ENCODE data around the gene OGT. TPM values are rescaled to one million over a fixed set of nuclear protein-coding genes. Genes with fewer than 3 reads are reported as not detected.

The OGT gene
- total RNA-seq, 1 donor: 159 TPM

DNA sequence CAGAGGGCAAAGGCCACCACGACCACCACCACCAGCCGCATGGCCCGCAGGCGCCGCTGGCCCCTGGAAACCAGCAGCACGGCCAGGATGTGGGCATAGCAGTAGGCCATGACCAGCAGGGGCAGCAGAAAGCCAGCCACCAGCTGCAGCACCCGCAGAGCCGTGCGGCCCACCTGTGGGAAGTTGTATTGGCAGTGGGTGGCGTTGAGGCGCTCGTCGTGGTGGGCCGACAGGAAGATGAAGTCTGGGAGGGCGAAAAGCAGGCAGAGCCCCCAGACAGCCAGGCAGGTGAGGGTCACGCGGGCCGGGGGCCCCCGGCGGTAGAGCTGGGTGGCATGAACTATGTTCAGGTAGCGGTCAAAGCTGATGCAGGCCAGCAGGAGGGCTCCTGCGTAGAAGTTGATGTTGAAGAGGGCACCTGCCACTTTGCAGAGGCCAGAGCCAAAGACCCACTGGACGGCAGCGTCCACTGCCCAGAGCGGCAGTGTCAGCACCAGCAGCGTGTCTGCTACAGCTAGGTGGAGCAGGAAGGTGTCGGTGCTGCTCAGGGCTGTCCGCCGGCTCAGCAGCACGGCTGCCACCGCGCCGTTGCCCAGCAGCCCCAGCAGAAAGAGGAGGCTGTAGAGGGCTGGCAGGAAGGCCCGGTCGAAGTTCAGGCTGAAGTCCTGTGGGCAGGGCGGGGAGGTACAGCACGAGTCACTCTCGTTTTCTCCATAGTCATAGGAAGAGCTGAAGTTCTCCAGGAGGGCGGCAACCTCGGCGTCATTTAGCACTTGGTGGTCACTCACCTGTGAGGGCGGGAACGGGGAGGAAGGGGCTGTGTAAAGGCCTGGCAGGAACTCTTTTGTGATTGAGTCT, 84.0 kb downstream of the OGT start:
- no peak for DNase-seq (ENCODE audit: low read depth)
- no peak overlapping the region for H3K4me3 ChIP-seq (ENCODE audit: low read depth, low read length)
- TF ChIP-seq, protein P1, sequence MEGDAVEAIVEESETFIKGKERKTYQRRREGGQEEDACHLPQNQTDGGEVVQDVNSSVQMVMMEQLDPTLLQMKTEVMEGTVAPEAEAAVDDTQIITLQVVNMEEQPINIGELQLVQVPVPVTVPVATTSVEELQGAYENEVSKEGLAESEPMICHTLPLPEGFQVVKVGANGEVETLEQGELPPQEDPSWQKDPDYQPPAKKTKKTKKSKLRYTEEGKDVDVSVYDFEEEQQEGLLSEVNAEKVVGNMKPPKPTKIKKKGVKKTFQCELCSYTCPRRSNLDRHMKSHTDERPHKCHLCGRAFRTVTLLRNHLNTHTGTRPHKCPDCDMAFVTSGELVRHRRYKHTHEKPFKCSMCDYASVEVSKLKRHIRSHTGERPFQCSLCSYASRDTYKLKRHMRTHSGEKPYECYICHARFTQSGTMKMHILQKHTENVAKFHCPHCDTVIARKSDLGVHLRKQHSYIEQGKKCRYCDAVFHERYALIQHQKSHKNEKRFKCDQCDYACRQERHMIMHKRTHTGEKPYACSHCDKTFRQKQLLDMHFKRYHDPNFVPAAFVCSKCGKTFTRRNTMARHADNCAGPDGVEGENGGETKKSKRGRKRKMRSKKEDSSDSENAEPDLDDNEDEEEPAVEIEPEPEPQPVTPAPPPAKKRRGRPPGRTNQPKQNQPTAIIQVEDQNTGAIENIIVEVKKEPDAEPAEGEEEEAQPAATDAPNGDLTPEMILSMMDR (IDR thresholded peaks at IDR 0.05; ENCODE audit: insufficient read depth, low read depth, low read length): no peak

DNA sequence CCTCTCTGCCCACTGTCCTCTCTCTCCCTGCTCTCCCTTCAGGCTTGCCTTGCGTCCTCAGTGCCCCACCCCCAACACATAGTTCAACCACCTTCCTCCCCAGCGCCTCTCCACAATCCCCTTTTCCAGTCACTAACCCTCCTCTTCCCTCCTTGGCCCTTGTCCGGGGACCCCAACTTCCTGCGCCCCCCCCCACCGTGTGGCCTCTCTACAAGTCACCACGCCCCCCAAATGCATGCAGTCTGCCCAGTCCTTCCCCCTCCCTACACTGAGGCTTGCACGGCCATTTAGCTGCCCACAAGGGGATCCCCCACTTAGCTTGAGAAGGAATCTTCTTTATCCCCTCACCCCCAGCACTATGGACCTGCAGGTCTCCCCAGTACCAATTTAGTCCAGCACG, 84.8 kb downstream of the OGT start:
- no peak for DNase-seq (ENCODE audit: low read depth)
- TF ChIP-seq, protein P1 (IDR thresholded peaks at IDR 0.05; ENCODE audit: insufficient read depth, low read depth, low read length): no peak
- no peak overlapping the region for H3K4me3 ChIP-seq (ENCODE audit: low read depth, low read length)

DNA sequence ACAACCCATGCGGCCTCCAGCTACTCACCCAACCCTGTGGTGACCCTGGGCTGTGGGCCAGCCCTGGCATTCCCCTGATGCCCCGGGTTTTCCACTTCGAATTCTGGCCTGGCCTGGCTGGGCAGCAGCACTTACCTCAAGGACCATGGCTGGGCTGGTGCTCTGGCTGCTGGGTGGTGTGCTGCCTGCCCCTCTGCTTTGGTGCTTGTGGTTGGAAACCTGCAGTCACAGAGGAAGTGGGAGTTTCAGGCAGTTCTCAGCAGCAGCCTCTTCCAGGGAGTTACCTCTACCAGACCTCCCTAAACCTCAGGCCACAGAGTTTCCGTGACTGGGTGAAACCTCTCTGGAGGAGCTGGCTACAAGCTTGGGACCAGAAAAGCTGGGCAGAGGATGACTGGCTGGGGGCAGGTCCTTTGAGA, 85.4 kb downstream of the OGT start, which contains the start of gene CXCR3:
CXCR3 (minus strand) TSS at position 209 of the 419 bp plus-strand sequence; CDS start at position 147, 62 bp downstream.
- H3K4me3 ChIP-seq (ENCODE audit: low read depth, low read length): no peak within 1 kb of the TSS
- TF ChIP-seq, protein P1 (IDR thresholded peaks at IDR 0.05; ENCODE audit: insufficient read depth, low read depth, low read length): no peak
- no peak for DNase-seq (ENCODE audit: low read depth)

DNA sequence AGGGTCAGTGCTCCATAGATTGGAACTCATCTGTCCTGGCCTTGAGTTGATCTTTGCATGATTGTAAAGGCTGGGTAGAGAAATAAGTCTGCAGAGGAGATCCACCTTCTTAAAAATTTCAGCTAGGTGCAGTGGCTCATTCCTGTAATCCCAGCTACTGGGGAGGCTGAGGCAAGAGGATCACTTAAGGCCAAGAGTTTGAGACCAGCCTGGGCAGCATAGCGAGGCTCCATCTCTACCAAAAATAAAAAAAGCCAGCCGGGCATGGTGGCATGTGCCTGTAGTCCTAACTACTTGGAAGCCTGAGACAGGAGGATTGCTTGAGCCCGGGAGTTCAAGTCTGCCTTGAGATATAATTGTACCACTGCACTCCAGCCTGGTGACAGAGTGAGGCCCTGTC, 85.9 kb downstream of the OGT start:
- no peak for DNase-seq (ENCODE audit: low read depth)
- TF ChIP-seq, protein P1 (IDR thresholded peaks at IDR 0.05; ENCODE audit: insufficient read depth, low read depth, low read length): no peak
- H3K4me3 ChIP-seq (ENCODE audit: low read depth, low read length): no peak overlapping the region

DNA sequence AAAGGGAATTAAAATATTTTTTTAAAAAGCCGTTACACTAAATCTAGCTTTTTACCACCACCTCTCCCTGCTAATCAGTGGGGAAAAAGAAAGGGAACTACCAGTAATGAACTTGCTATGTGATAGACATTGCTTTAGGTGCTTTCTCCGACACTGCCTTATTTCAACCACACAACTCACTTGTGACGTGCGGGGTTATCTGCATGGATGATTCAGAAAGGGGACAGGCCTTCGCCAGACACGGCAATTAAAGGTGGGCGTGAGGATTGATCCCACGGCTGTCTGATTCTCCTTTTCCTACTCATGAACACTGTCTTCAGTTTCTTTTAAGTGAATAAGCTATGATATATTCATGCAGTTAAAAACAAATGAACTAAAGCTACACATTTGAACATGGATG, 86.3 kb downstream of the OGT start:
- no peak overlapping the region for H3K4me3 ChIP-seq (ENCODE audit: low read depth, low read length)
- DNase-seq (ENCODE audit: low read depth): no peak
- TF ChIP-seq, protein P1 (IDR thresholded peaks at IDR 0.05; ENCODE audit: insufficient read depth, low read depth, low read length): no peak

DNA sequence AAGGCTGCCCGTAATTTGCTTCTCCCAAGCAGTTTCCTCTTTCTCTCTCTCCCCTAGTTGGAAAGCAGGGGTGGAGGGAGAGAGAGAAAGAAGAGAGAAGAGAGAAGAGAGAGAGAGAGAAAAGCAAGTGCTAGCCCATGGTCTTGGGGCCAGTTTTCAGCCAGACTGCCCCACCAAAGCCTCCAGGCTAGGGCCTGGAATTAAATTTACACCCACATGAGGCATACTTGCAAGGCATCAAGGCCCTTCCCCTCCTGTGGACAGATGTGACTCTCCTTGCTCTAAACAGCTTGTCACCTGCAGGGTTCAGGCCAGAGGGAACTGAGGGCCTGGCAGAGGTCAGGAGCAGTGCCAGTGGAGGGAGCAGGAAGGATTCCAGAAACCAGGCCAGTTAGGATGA, 87.1 kb downstream of the OGT start:
- no peak overlapping the region for H3K4me3 ChIP-seq (ENCODE audit: low read depth, low read length)
- TF ChIP-seq, protein P1 (IDR thresholded peaks at IDR 0.05; ENCODE audit: insufficient read depth, low read depth, low read length): no peak
- no peak for DNase-seq (ENCODE audit: low read depth)
